PC-9 (cell line): Measurements from ENCODE around the gene TNIK. TPM values are rescaled to one million over a fixed set of nuclear protein-coding genes. Genes with fewer than 3 reads are reported as not detected.

ENCODE experiments used
- BruUV-seq: library from RNA; stranded (reverse); fragments of 400-500 nt; replicated peaks from 2 replicates; lab custom pipeline; 2021; lab: Mats Ljungman, UMichigan
- CTCF ChIA-PET: fragments of 300-600 bp; sonication (Branson Sonifier 250); formaldehyde crosslinking; loops from one replicate; lab custom pipeline; 2022; ENCODE audit warnings: antibody characterized with exemption; lab: Charles Lee
- POLR2A ChIA-PET: fragments of 300-600 bp; sonication (Branson Sonifier 250); formaldehyde crosslinking; loops from one replicate; lab custom pipeline; 2022; ENCODE audit warnings: antibody characterized with exemption; ENCODE audit not compliant: unreplicated experiment; lab: Charles Lee
- DNase-seq, 2 experiments: peaks; one replicate each; pipeline versions ENCODE4 v3.0.0 to v3.0.0-alpha.2; 2015 to 2022; ENCODE audit warnings: mixed read lengths in 1 of 2
- H2AFZ ChIP-seq: fragments of 200-600 bp; sonication (generic); 2 replicates; pipeline ENCODE4 v1.8.1; 2017; ENCODE audit warnings: antibody characterized with exemption
- H3F3A ChIP-seq: fragments of 200-600 bp; sonication (generic); 2 replicates; pipeline ENCODE4 v1.8.1; 2017; ENCODE audit warnings: antibody characterized with exemption, mild to moderate bottlenecking, low read depth; ENCODE audit not compliant: insufficient read depth
- H3K27ac ChIP-seq: fragments of 200-600 bp; sonication (generic); 2 replicates; pipeline ENCODE4 v1.6.1; 2016; ENCODE audit warnings: mixed run types
- H3K27me3 ChIP-seq: fragments of 200-600 bp; sonication (generic); 2 replicates; pipeline ENCODE4 v1.6.1; 2016; ENCODE audit warnings: low read depth, mixed run types; ENCODE audit not compliant: insufficient read depth
- H3K36me3 ChIP-seq: fragments of 200-600 bp; sonication (generic); 2 replicates; pipeline ENCODE4 v1.6.1; 2016; ENCODE audit warnings: low read depth, mixed run types
- H3K4me1 ChIP-seq: fragments of 200-600 bp; sonication (generic); replicated peaks from 2 replicates; pipeline ENCODE4 v1.6.1; 2016; ENCODE audit warnings: mixed run types; ENCODE audit not compliant: insufficient read depth
- H3K4me2 ChIP-seq: fragments of 200-600 bp; sonication (generic); 2 replicates; pipeline ENCODE4 v1.6.1; 2017; ENCODE audit warnings: mixed run types
- H3K4me3 ChIP-seq: fragments of 200-600 bp; sonication (generic); 2 replicates; pipeline ENCODE4 v1.6.1; 2016; ENCODE audit warnings: mixed run types
- H3K79me2 ChIP-seq: fragments of 200-600 bp; sonication (generic); 2 replicates; pipeline ENCODE4 v1.6.1; 2017; ENCODE audit warnings: low read depth, mixed run types
- H3K9me2 ChIP-seq: fragments of 200-600 bp; sonication (generic); 2 replicates; pipeline ENCODE4 v1.8.1; 2017; ENCODE audit warnings: mild to moderate bottlenecking; ENCODE audit not compliant: insufficient read depth
- H3K9me3 ChIP-seq: fragments of 200-600 bp; sonication (generic); 2 replicates; pipeline ENCODE4 v1.8.1; 2016; ENCODE audit warnings: low read depth; ENCODE audit not compliant: insufficient read depth
- H4K20me1 ChIP-seq: fragments of 200-600 bp; sonication (generic); 2 replicates; pipeline ENCODE4 v1.8.1; 2017; ENCODE audit not compliant: insufficient read depth
- EZH2 ChIP-seq: fragments of 200-600 bp; sonication (generic); IDR thresholded peaks from 2 replicates; pipeline ENCODE4 v1.8.0; 2017; ENCODE audit warnings: antibody characterized with exemption, low read depth
- intact Hi-C: fragments of 100-400 bp; cut with micrococcal nuclease; formaldehyde crosslinking; loops from one replicate; pipeline ENCODE4 v1.10.0; 2022; ENCODE audit not compliant: unreplicated experiment
- total RNA-seq: library from RNA; stranded (reverse); gene quantifications from 2 replicates; pipeline ENCODE4 v1.2.3, GENCODE V29; 2021
- TF ChIP-seq, protein P1 (sequence below): fragments of 200-600 bp; sonication (generic); conservative IDR thresholded peaks from 2 replicates; pipeline ENCODE4 v1.6.1; 2017; ENCODE audit warnings: mixed run types, antibody characterized with exemption, mild to moderate bottlenecking, moderate library complexity

The TNIK gene
- total RNA-seq, 1 experiment from 2014 or later = 30.7 TPM

DNA sequence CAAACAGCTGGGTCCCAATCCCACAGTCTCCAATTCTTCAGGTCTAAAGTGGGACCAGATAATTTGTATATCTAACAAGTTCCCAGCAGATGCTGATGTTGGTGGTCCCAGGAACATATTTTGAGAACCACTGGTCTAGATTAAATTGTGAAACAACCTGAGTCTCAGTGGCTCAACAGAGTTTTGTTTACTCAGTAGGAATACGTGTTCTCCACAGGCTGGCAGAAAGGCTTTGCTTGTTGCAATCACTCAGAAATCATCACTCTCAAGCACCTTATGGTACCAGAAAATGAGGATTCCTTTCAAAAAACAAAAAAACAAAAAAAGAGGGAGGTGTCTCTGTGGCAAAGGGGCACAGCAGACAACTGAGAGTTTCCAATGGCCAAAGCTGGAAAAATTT lies 118.0 kb downstream of the TNIK start:
- Histone ChIP-seq H3F3A (peaks cover 8% of the 10 kb centered on the region; the same call in 1 of the 2 replicates), H3K36me3 (peaks cover 7% of the 10 kb centered on the region; the same call in 1 of the 2 replicates), H3K27me3 (no peaks in the 10 kb centered on the region), H3K27ac (no peak overlapping the region), H3K4me1 (peaks cover 9% of the 10 kb centered on the region), H3K4me3 (no peak overlapping the region), H3K4me2 (no peak overlapping the region), H2AFZ (no peak overlapping the region), H3K9me2 (no peaks in the 10 kb centered on the region), H3K79me2 (peaks cover 32% of the 10 kb centered on the region; the same call in 1 of the 2 replicates), H3K9me3 (peaks cover 5% of the 10 kb centered on the region; the same call in 1 of the 2 replicates), H4K20me1 (no peaks in the 10 kb centered on the region)
- ChIA-PET CTCF (no interaction called here), POLR2A (no interaction called here)
- no peak for DNase-seq
- BruUV-seq = no TSS peak
- no peak for TF ChIP-seq EZH2
- TF ChIP-seq, protein P1, sequence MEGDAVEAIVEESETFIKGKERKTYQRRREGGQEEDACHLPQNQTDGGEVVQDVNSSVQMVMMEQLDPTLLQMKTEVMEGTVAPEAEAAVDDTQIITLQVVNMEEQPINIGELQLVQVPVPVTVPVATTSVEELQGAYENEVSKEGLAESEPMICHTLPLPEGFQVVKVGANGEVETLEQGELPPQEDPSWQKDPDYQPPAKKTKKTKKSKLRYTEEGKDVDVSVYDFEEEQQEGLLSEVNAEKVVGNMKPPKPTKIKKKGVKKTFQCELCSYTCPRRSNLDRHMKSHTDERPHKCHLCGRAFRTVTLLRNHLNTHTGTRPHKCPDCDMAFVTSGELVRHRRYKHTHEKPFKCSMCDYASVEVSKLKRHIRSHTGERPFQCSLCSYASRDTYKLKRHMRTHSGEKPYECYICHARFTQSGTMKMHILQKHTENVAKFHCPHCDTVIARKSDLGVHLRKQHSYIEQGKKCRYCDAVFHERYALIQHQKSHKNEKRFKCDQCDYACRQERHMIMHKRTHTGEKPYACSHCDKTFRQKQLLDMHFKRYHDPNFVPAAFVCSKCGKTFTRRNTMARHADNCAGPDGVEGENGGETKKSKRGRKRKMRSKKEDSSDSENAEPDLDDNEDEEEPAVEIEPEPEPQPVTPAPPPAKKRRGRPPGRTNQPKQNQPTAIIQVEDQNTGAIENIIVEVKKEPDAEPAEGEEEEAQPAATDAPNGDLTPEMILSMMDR = no peak
- intact Hi-C loops = no loop called here

GRCh38 chr3:171340434-171340833 lies 119.8 kb downstream of the TNIK start:
- Histone ChIP-seq H2AFZ (no peak overlapping the region), H3K27me3 (no peaks in the 10 kb centered on the region), H3K9me3 (peaks cover 5% of the 10 kb centered on the region; the same call in 1 of the 2 replicates), H3K36me3 (no peaks in the 10 kb centered on the region), H3F3A (no peaks in the 10 kb centered on the region), H3K4me3 (no peak overlapping the region), H3K27ac (no peak overlapping the region), H3K4me2 (no peak overlapping the region), H4K20me1 (no peaks in the 10 kb centered on the region), H3K79me2 (peaks cover 18% of the 10 kb centered on the region; the same call in 1 of the 2 replicates), H3K4me1 (no peaks in the 10 kb centered on the region), H3K9me2 (no peaks in the 10 kb centered on the region)
- BruUV-seq = no TSS peak
- ChIA-PET CTCF (no interaction called here), POLR2A (no interaction called here)
- TF ChIP-seq, protein P1 = no peak
- TF ChIP-seq EZH2 = no peak
- DNase-seq = no peak
- intact Hi-C loops = no loop called here

DNA sequence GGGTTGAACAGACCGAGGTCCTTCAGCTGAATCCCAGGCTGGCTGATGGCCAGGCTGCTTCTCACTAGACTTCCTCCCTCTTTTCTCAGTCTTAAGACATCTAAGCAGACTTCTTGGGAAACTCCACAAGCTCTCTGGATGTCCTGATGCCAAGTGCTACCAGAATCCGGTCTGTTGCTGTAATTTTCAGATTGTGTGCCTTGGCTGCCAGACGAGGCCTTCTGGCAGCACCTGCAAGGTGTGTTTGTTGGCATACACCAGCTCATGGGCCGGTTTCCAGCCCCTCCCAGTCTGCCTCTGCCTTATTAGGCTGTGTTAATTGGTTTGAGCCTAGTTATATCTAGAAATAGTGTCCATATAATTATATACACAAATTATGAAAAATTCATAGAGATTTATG lies 120.6 kb downstream of the TNIK start:
- H4K20me1 ChIP-seq = no peaks in the 10 kb centered on the region
- no peak overlapping the region for H3K4me2 ChIP-seq
- no peaks in the 10 kb centered on the region for H3F3A ChIP-seq
- ChIA-PET POLR2A (no interaction called here), CTCF (no interaction called here)
- intact Hi-C loops = no loop called here
- TF ChIP-seq, protein P1 = no peak
- TF ChIP-seq EZH2 = no peak
- H3K4me1 ChIP-seq = no peaks in the 10 kb centered on the region
- no peaks in the 10 kb centered on the region for H3K9me2 ChIP-seq
- H2AFZ ChIP-seq = no peak overlapping the region
- H3K36me3 ChIP-seq = no peaks in the 10 kb centered on the region
- H3K4me3 ChIP-seq = no peak overlapping the region
- DNase-seq = no peak
- no peak overlapping the region for H3K27ac ChIP-seq
- no TSS peak for BruUV-seq
- no peaks in the 10 kb centered on the region for H3K27me3 ChIP-seq
- peaks cover 14% of the 10 kb centered on the region; the same call in 1 of the 2 replicates for H3K79me2 ChIP-seq
- H3K9me3 ChIP-seq = peaks cover 5% of the 10 kb centered on the region; the same call in 1 of the 2 replicates
